B cell (primary cell): ENCODE results near the gene TOMM34. TPM values are rescaled to one million over a fixed set of nuclear protein-coding genes. Genes with fewer than 3 reads are reported as not detected.

Source experiments
- ATAC-seq: fragments of 200-7000 bp; cut with Tn5 transposase; one replicate; pipeline ENCODE4 v1.10.0; 2021; ENCODE audit warnings: low read depth, mild to moderate bottlenecking, moderate number of reproducible peaks, moderate library complexity
- CTCF ChIA-PET: fragments of 350-600 bp; sonication (Branson Sonifier 250); formaldehyde crosslinking; loops from one replicate; lab custom pipeline; 2021; ENCODE audit warnings: antibody characterized with exemption, inconsistent platforms; lab: Charles Lee
- POLR2A ChIA-PET: fragments of 350-600 bp; sonication (Branson Sonifier 250); formaldehyde crosslinking; loops from one replicate; lab custom pipeline; 2021; ENCODE audit warnings: antibody characterized with exemption; lab: Charles Lee
- DNase-seq: peaks from one replicate; pipeline ENCODE4 v3.0.0; 2013
- H2AFZ ChIP-seq: 2 replicates; pipeline ENCODE4 v1.6.1; 2012; ENCODE audit warnings: mild to moderate bottlenecking, low read depth, low read length; ENCODE audit not compliant: insufficient read depth, poor library complexity, severe bottlenecking
- H3K27ac ChIP-seq, 2 donors: 1 replicate in 1 of 2; 2 replicates in 1 of 2; pipeline ENCODE4 v1.5.1; 2012 to 2013; ENCODE audit warnings: low read length in 2 of 2, mild to moderate bottlenecking in 2 of 2, moderate library complexity in 1 of 2
- H3K27me3 ChIP-seq, 4 experiments: fragments of 200-600 bp in 1 of 4; sonication (generic) in 1 of 4; replicated peaks in 1 of 4; 1 replicate in 2 of 4; 2 replicates in 2 of 4; pipeline versions ENCODE4 v1.6.1 to v1.7.0; 2013 to 2016; ENCODE audit warnings: low read length in 3 of 4, mild to moderate bottlenecking in 2 of 4, mixed read lengths in 1 of 4, moderate library complexity in 1 of 4; ENCODE audit not compliant: insufficient read depth in 4 of 4, control insufficient read depth in 3 of 4; ENCODE audit errors: control extremely low read depth in 1 of 4
- H3K36me3 ChIP-seq, 2 experiments: replicated peaks in 1 of 2; 1 replicate in 1 of 2; 2 replicates in 1 of 2; pipeline versions ENCODE4 v1.6.1 to v1.7.1; 2013; ENCODE audit warnings: low read length in 1 of 2; ENCODE audit not compliant: insufficient read depth in 2 of 2, control insufficient read depth in 1 of 2; ENCODE audit errors: control extremely low read depth in 1 of 2, extremely low read depth in 1 of 2
- H3K4me1 ChIP-seq, 2 donors: fragments of 200-600 bp in 1 of 2; sonication (generic) in 1 of 2; 1 replicate in 1 of 2; 2 replicates in 1 of 2; pipeline versions ENCODE4 v1.5.1 to v1.6.1; 2013 to 2017; ENCODE audit warnings: low read length in 2 of 2; ENCODE audit not compliant: control insufficient read depth in 2 of 2, insufficient read depth in 2 of 2
- H3K4me2 ChIP-seq: replicated peaks from 2 replicates; pipeline ENCODE3; 2012; ENCODE audit warnings: mild to moderate bottlenecking, low read depth, low read length; ENCODE audit not compliant: poor library complexity, severe bottlenecking
- H3K4me3 ChIP-seq, 5 experiments: fragments of 200-600 bp in 1 of 5; sonication (generic) in 1 of 5; 1 replicate in 3 of 5; 2 replicates in 2 of 5; pipeline versions ENCODE4 v1.5.1 to v1.7.0; 2011 to 2016; ENCODE audit warnings: low read length in 4 of 5, mild to moderate bottlenecking in 4 of 5, low read depth in 2 of 5, control low read depth in 1 of 5, moderate library complexity in 1 of 5; ENCODE audit not compliant: insufficient read depth in 1 of 5; ENCODE audit errors: control extremely low read depth in 1 of 5, extremely low read depth in 1 of 5
- H3K79me2 ChIP-seq: fragments of 200-600 bp; sonication (generic); one replicate; pipeline ENCODE4 v1.6.0; 2016; ENCODE audit warnings: low read length; ENCODE audit not compliant: control insufficient read depth, insufficient read depth
- H3K9ac ChIP-seq: fragments of 200-600 bp; sonication (generic); 2 replicates; pipeline ENCODE4 v1.6.1; 2017; ENCODE audit warnings: mild to moderate bottlenecking, low read length, moderate library complexity
- H3K9me3 ChIP-seq, 3 donors: one replicate each; pipeline versions ENCODE4 v1.6.1 to v1.7.1; 2013; ENCODE audit warnings: low read length in 2 of 3; ENCODE audit not compliant: control insufficient read depth in 2 of 3, insufficient read depth in 1 of 3; ENCODE audit errors: control extremely low read depth in 1 of 3
- H4K20me1 ChIP-seq: 2 replicates; pipeline ENCODE4 v1.6.0; 2012; ENCODE audit warnings: mild to moderate bottlenecking, low read length; ENCODE audit not compliant: insufficient read depth, control insufficient read depth, poor library complexity, severe bottlenecking
- H3K27ac Mint-ChIP-seq: one replicate; pipeline ENCODE4 v1.8.0; 2021; ENCODE audit warnings: mixed read lengths
- H3K27me3 Mint-ChIP-seq: one replicate; pipeline ENCODE4 v1.8.0; 2021; ENCODE audit warnings: mixed read lengths
- H3K4me1 Mint-ChIP-seq: one replicate; pipeline ENCODE4 v1.8.0; 2021; ENCODE audit warnings: mixed read lengths
- H3K4me3 Mint-ChIP-seq: one replicate; pipeline ENCODE4 v1.8.0; 2021; ENCODE audit warnings: mixed read lengths
- H3K9me3 Mint-ChIP-seq: one replicate; pipeline ENCODE4 v1.8.0; 2022; ENCODE audit warnings: mixed read lengths; ENCODE audit not compliant: insufficient read depth
- CTCF ChIP-seq: fragments of 200-600 bp; IDR thresholded peaks from one replicate; pipeline ENCODE4 v1.8.0; 2022; ENCODE audit warnings: antibody characterized with exemption, mild to moderate bottlenecking
- EZH2 ChIP-seq: IDR thresholded peaks from 2 replicates; pipeline ENCODE4 v1.6.1; 2012; ENCODE audit warnings: borderline replicate concordance, low read depth, mild to moderate bottlenecking, moderate library complexity, low read length; ENCODE audit not compliant: insufficient read depth, poor library complexity, severe bottlenecking
- WGBS: methylation state at CpG from one replicate; pipeline ENCODE4 v1.1.5; 2013; ENCODE audit warnings: missing lambda C conversion rate; ENCODE audit not compliant: insufficient coverage; 5-methylcytosine and 5-hydroxymethylcytosine counted together
- intact Hi-C: fragments of 100-400 bp; cut with micrococcal nuclease; formaldehyde crosslinking; loops from one replicate; pipeline ENCODE4 v1.10.0; 2022
- polyA plus RNA-seq: library from polyadenylated mRNA; depleted of rRNA; stranded (reverse); fragments of >200 nt; gene quantifications from 2 replicates; pipeline ENCODE4 v1.2.3, GENCODE V29; 2012
- total RNA-seq, 2 donors: library from RNA; stranded (reverse); fragments of 120-200 nt in 1 of 2; gene quantifications; 1 replicate in 1 of 2; 2 replicates in 1 of 2; pipeline versions ENCODE4 v1.2.3 to v1.2.4, GENCODE V29; 2013 to 2022

Gene TOMM34
- total and polyA plus RNA-seq, 2 donors (not counting 1 experiment from before 2014, with no cell fraction given): 19.1 to 21.8 TPM

- Mint-ChIP-seq H3K9me3 (no peaks in the 10 kb centered on the region), H3K27me3 (no peaks in the 10 kb centered on the region), H3K4me1 (peaks cover 58% of the 10 kb centered on the region), H3K27ac (peak overlapping the region; percentile 98), H3K4me3 (peak overlapping the region; percentile 94)
- Histone ChIP-seq H4K20me1 (peaks cover 5% of the 10 kb centered on the region), H2AFZ (no peak overlapping the region), H3K4me1 (peaks cover 54 to 68% of the 10 kb centered on the region in 2 donors), H3K36me3 (peaks cover 2 to 10% of the 10 kb centered on the region in 2 experiments), H3K4me3 (peak overlapping the region; percentile 86 to 99 (median 90)), H3K79me2 (peaks cover 73% of the 10 kb centered on the region), H3K9me3 (no peaks in the 10 kb centered on the region), H3K4me2 (peak overlapping the region; percentile 76), H3K27ac (peak overlapping the region; percentile 91), H3K27me3 (no peaks in the 10 kb centered on the region), H3K9ac (peak overlapping the region; percentile 84)
- intact Hi-C loops: loop anchor here (1.0 to 10.0 kb wide), 7 partner anchors 8 to 823 kb away; partner anchors contain the start of genes DNTTIP1, PKIG, SERINC3 and WFDC3
- ChIA-PET POLR2A (interaction anchor here (0.6 to 5.6 kb wide), 7 partner anchors 8 to 82 kb away, joined by 3 to 43 read pairs (median 4); partner anchors contain the start of genes PABPC1L and YWHAB), CTCF (interaction anchor here (0.7 to 4.1 kb wide), 5 partner anchors 11 to 404 kb away, joined by 3 to 32 read pairs (median 4); no protein-coding TSS in a partner anchor)
- 0% methylated on average over 5 of the region's 5 CpGs for WGBS
- ATAC-seq: peak; percentile 35
- peak; percentile 73 for DNase-seq
- no peak for TF ChIP-seq CTCF
- no peak for TF ChIP-seq EZH2
These were observed 7.1 kb upstream of the TOMM34 start for GRCh38 chr20:44967207-44967807.
